ENCODE measurements around the gene BLOC1S1.

Gene BLOC1S1

DNA sequence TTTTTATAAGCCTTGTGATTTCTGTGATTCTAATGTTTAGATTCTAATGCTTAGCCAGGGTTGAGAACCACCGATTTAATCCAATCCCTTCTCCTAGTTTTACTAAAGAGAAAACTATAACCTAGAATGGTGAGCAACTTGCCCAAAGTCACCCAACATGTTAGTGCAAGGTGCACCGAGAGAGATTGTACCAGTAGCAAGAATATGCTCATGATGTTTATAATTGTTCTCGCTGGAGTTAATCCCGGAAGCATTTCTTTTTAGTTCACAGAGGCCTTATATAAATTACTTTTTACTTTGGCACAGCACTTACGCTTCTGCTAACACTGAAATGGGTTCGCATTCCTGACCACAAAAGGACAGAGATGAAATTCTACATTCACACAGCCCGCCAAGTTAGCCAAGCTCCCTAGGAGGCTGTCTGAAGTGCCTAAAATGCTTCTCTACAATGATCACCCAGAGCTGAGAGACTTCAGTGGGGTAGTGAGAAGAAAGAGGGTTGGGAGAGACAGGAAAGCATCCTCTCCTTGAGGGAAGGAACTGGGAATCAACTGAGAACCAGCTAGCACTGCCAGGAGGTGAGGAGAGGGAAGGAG lies 579 bp upstream of the BLOC1S1 start:
- Histone ChIP-seq H2BK5ac (ENCODE audit: low read length) (no peak overlapping the region), H4K91ac (ENCODE audit: low read depth, low read length, poor library complexity) (no peak overlapping the region), H3K4ac (ENCODE audit: low read length) (no peak overlapping the region), H2BK120ac (ENCODE audit: low read depth, low read length) (no peak overlapping the region), H3K27ac (replicated peaks; ENCODE audit: low read length) (no peak overlapping the region), H2AK5ac (ENCODE audit: low read depth, low read length) (no peak overlapping the region), H3K18ac (ENCODE audit: low read length) (no peak overlapping the region), H3K4me1 (ENCODE audit: control insufficient read depth in 2 of 2, insufficient read depth in 1 of 2, low read depth in 1 of 2, low read length in 2 of 2) (peaks cover 26 to 29% of the 10 kb centered on the region in 2 donors), H3K4me3 (ENCODE audit: low read length in 2 of 2) (peak overlapping the region; percentile 79 to 90), H2BK15ac (ENCODE audit: low read length) (no peak overlapping the region), H3K4me2 (ENCODE audit: insufficient read depth, low read length, poor library complexity, severe bottlenecking) (peak overlapping the region; percentile 85), H3K27me3 (ENCODE audit: control insufficient read depth in 3 of 3, insufficient read depth in 3 of 3, low read depth in 1 of 3, low read length in 3 of 3) (peaks cover 0 to 10% (median 0%) of the 10 kb centered on the region in 3 experiments), H2AFZ (ENCODE audit: low read length) (peak overlapping the region; percentile 95), H2BK12ac (ENCODE audit: low read length) (no peak overlapping the region), H3K9ac (ENCODE audit: low read depth, low read length, poor library complexity) (no peak overlapping the region), H3K9me3 (replicated peaks in 1 of 2; ENCODE audit: control insufficient read depth in 2 of 2, insufficient read depth in 1 of 2, low read depth in 1 of 2, low read length in 2 of 2) (no peaks in the 10 kb centered on the region), H3K79me1 (ENCODE audit: low read depth, low read length) (peaks cover 6% of the 10 kb centered on the region), H4K8ac (ENCODE audit: low read depth, low read length) (no peak overlapping the region), H3K14ac (ENCODE audit: low read length) (no peak overlapping the region), H3K36me3 (replicated peaks in 1 of 2; ENCODE audit: control insufficient read depth in 2 of 2, insufficient read depth in 2 of 2, low read length in 2 of 2) (peaks cover under 1 to 14% of the 10 kb centered on the region in 2 donors), H3K23ac (ENCODE audit: low read depth, low read length, poor library complexity) (no peak overlapping the region)
- no peak for DNase-seq (ENCODE audit: low spot score)
- no CpG with 5 or more reads among the region's 7 CpGs for WGBS, 2 donors (ENCODE audit: extremely low coverage in 2 of 2, insufficient read length in 2 of 2, insufficient replicate concordance in 1 of 2)

DNA sequence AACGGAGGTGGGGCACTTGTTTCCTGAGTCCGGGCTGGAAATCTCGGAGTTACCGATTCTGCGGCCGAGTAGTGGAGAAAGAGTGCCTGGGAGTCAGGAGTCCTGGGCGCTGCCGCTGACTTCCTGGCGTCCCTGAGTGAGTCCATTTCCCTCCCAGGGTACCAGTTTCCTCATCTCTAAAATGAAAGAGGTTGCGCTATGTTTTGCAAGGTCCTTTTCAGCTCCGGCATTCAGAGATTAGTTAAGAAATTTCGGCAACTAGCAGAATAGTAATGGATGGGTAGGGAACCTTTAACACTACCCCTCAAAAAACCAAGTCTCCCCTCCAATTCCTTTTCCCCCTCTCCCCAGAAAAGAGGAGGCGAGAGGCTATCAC lies 724 bp downstream of the BLOC1S1 start:
- Histone ChIP-seq H3K4ac (ENCODE audit: low read length) (no peak overlapping the region), H3K4me1 (ENCODE audit: control insufficient read depth in 2 of 2, insufficient read depth in 1 of 2, low read depth in 1 of 2, low read length in 2 of 2) (peaks cover 26 to 29% of the 10 kb centered on the region in 2 donors), H3K18ac (ENCODE audit: low read length) (peak overlapping the region; percentile 86), H2BK15ac (ENCODE audit: low read length) (no peak overlapping the region), H2AFZ (ENCODE audit: low read length) (peak overlapping the region; percentile 95), H2BK12ac (ENCODE audit: low read length) (no peak overlapping the region), H3K4me2 (ENCODE audit: insufficient read depth, low read length, poor library complexity, severe bottlenecking) (peak overlapping the region; percentile 85), H4K91ac (ENCODE audit: low read depth, low read length, poor library complexity) (no peak overlapping the region), H3K36me3 (replicated peaks in 1 of 2; ENCODE audit: control insufficient read depth in 2 of 2, insufficient read depth in 2 of 2, low read length in 2 of 2) (peaks cover 3 to 25% of the 10 kb centered on the region in 2 donors), H2AK5ac (ENCODE audit: low read depth, low read length) (no peak overlapping the region), H3K9ac (ENCODE audit: low read depth, low read length, poor library complexity) (no peak overlapping the region), H3K4me3 (ENCODE audit: low read length in 2 of 2) (peak overlapping the region; percentile 79 to 90), H2BK120ac (ENCODE audit: low read depth, low read length) (no peak overlapping the region), H3K27me3 (ENCODE audit: control insufficient read depth in 3 of 3, insufficient read depth in 3 of 3, low read depth in 1 of 3, low read length in 3 of 3) (peaks cover 0 to 9% (median 0%) of the 10 kb centered on the region in 3 experiments), H2BK5ac (ENCODE audit: low read length) (no peak overlapping the region), H3K27ac (replicated peaks; ENCODE audit: low read length) (peak overlapping the region; percentile 91), H3K79me1 (ENCODE audit: low read depth, low read length) (peaks cover 6% of the 10 kb centered on the region), H3K9me3 (replicated peaks in 1 of 2; ENCODE audit: control insufficient read depth in 2 of 2, insufficient read depth in 1 of 2, low read depth in 1 of 2, low read length in 2 of 2) (no peaks in the 10 kb centered on the region), H3K23ac (ENCODE audit: low read depth, low read length, poor library complexity) (no peak overlapping the region), H3K14ac (ENCODE audit: low read length) (no peak overlapping the region), H4K8ac (ENCODE audit: low read depth, low read length) (no peak overlapping the region)
- DNase-seq (ENCODE audit: low spot score): no peak
- no CpG with 5 or more reads among the region's 13 CpGs for WGBS, 2 donors (ENCODE audit: extremely low coverage in 2 of 2, insufficient read length in 2 of 2, insufficient replicate concordance in 1 of 2)

DNA sequence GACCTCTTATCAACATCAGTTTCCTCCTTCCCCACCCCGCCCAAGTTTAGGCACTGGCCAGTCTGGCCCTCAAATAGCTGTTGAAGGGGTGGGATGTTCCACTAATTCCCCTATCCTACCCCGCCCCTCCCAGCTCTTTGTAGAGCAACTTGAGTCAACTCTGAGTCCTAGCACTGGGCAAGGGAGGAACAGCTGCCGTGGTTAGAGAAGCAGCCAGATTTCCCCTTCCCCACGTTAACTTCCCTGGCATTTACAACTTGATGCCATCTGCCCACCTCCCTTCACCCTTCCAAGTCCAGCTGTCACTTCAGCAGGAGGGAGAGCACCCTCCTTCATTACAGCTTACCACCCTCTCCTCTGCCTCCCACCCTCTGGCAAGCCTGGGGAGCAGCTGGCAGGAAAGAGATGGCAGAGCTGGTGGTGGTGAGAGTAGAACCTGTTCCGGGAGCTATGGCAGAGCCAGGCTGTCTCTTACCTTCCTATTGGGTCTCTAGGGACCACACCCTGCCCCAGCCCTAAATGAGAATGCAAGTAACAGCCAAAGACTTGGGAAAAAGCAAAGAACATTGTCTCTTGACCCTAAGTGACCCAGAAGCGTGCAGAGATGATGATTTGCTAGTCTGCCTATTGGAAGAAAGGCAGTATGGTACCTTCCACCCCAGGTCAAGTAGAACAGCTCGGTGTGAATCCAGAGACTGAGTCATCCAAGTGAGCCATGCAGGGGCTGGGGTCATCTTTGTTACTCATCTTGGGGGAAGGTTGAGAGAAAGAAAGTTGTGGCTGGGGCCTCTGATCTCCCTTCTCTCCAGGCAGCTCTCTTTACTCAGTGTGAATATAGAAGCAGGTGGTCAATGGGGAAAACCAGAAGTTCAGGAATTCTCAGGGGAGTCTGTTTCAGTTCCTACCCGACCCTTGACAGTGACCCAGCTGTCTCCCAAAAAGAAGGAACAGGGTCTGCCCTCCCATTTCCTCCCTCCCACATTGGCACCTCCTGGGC lies 1.5 kb downstream of the BLOC1S1 start:
- H2BK12ac ChIP-seq (ENCODE audit: low read length): no peak overlapping the region
- H3K79me1 ChIP-seq (ENCODE audit: low read depth, low read length): peaks cover 6% of the 10 kb centered on the region
- peak overlapping the region; percentile 13 for H2BK15ac ChIP-seq (ENCODE audit: low read length)
- peaks cover 3 to 25% of the 10 kb centered on the region in 2 donors for H3K36me3 ChIP-seq (replicated peaks in 1 of 2; ENCODE audit: control insufficient read depth in 2 of 2, insufficient read depth in 2 of 2, low read length in 2 of 2)
- no peak overlapping the region for H4K8ac ChIP-seq (ENCODE audit: low read depth, low read length)
- peak overlapping the region; percentile 48 for H2BK5ac ChIP-seq (ENCODE audit: low read length)
- peak overlapping the region; percentile 71 for H3K9ac ChIP-seq (ENCODE audit: low read depth, low read length, poor library complexity)
- peak overlapping the region; percentile 85 for H3K4me2 ChIP-seq (ENCODE audit: insufficient read depth, low read length, poor library complexity, severe bottlenecking)
- peak overlapping the region; percentile 85 for H4K91ac ChIP-seq (ENCODE audit: low read depth, low read length, poor library complexity)
- peak overlapping the region; percentile 18 for H3K23ac ChIP-seq (ENCODE audit: low read depth, low read length, poor library complexity)
- no peak overlapping the region for H3K14ac ChIP-seq (ENCODE audit: low read length)
- peak overlapping the region; percentile 7 for H2BK120ac ChIP-seq (ENCODE audit: low read depth, low read length)
- H2AFZ ChIP-seq (ENCODE audit: low read length): peak overlapping the region; percentile 95
- H3K4me1 ChIP-seq (ENCODE audit: control insufficient read depth in 2 of 2, insufficient read depth in 1 of 2, low read depth in 1 of 2, low read length in 2 of 2): peaks cover 26 to 29% of the 10 kb centered on the region in 2 donors
- no CpG with 5 or more reads among the region's 8 CpGs for WGBS, 2 donors (ENCODE audit: extremely low coverage in 2 of 2, insufficient read length in 2 of 2, insufficient replicate concordance in 1 of 2)
- peaks cover 0 to 2% (median 0%) of the 10 kb centered on the region in 3 experiments for H3K27me3 ChIP-seq (ENCODE audit: control insufficient read depth in 3 of 3, insufficient read depth in 3 of 3, low read depth in 1 of 3, low read length in 3 of 3)
- peak overlapping the region; percentile 5 for H2AK5ac ChIP-seq (ENCODE audit: low read depth, low read length)
- H3K27ac ChIP-seq (replicated peaks; ENCODE audit: low read length): peak overlapping the region; percentile 91
- H3K18ac ChIP-seq (ENCODE audit: low read length): peak overlapping the region; percentile 73
- H3K4ac ChIP-seq (ENCODE audit: low read length): no peak overlapping the region
- no peaks in the 10 kb centered on the region for H3K9me3 ChIP-seq (replicated peaks in 1 of 2; ENCODE audit: control insufficient read depth in 2 of 2, insufficient read depth in 1 of 2, low read depth in 1 of 2, low read length in 2 of 2)
- peak overlapping the region; percentile 79 to 90 for H3K4me3 ChIP-seq (ENCODE audit: low read length in 2 of 2)
- no peak for DNase-seq (ENCODE audit: low spot score)

DNA sequence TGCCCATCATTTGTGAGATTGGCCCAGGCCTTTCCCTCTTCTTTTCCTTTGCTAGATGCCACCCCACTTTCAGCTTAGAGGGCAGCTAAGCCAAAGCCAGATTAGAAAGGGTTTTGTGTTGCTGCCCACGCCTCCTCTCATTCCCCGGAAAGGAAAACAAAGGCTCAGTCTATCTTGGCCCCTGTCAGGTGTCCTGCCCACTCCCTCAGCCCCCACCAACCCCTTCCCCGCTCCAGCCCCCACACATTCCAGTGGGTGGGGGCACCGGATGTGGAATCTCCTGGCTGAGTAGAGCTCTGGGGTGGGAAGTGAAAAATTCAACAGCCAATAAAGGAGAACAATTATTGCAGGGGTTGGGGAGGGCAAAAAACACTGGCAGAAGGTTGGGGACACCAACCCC lies 2.2 kb downstream of the BLOC1S1 start:
- Histone ChIP-seq H2AFZ (ENCODE audit: low read length) (peak overlapping the region; percentile 25), H3K9me3 (replicated peaks in 1 of 2; ENCODE audit: control insufficient read depth in 2 of 2, insufficient read depth in 1 of 2, low read depth in 1 of 2, low read length in 2 of 2) (no peaks in the 10 kb centered on the region), H4K91ac (ENCODE audit: low read depth, low read length, poor library complexity) (no peak overlapping the region), H3K4me2 (ENCODE audit: insufficient read depth, low read length, poor library complexity, severe bottlenecking) (peak overlapping the region; percentile 85), H3K23ac (ENCODE audit: low read depth, low read length, poor library complexity) (no peak overlapping the region), H3K36me3 (replicated peaks in 1 of 2; ENCODE audit: control insufficient read depth in 2 of 2, insufficient read depth in 2 of 2, low read length in 2 of 2) (peaks cover 5 to 30% of the 10 kb centered on the region in 2 donors), H3K4ac (ENCODE audit: low read length) (no peak overlapping the region), H3K27me3 (ENCODE audit: control insufficient read depth in 3 of 3, insufficient read depth in 3 of 3, low read depth in 1 of 3, low read length in 3 of 3) (no peaks in the 10 kb centered on the region), H2BK5ac (ENCODE audit: low read length) (peak overlapping the region; percentile 48), H2BK15ac (ENCODE audit: low read length) (no peak overlapping the region), H3K79me1 (ENCODE audit: low read depth, low read length) (peaks cover 6% of the 10 kb centered on the region), H3K18ac (ENCODE audit: low read length) (peak overlapping the region; percentile 81), H3K4me1 (ENCODE audit: control insufficient read depth in 2 of 2, insufficient read depth in 1 of 2, low read depth in 1 of 2, low read length in 2 of 2) (peaks cover 26 to 29% of the 10 kb centered on the region in 2 donors), H2BK12ac (ENCODE audit: low read length) (no peak overlapping the region), H3K9ac (ENCODE audit: low read depth, low read length, poor library complexity) (peak overlapping the region; percentile 71), H3K27ac (replicated peaks; ENCODE audit: low read length) (peak overlapping the region; percentile 93), H3K14ac (ENCODE audit: low read length) (no peak overlapping the region), H3K4me3 (ENCODE audit: low read length in 2 of 2) (peak overlapping the region in 1 of 2 donors; percentile 79), H2AK5ac (ENCODE audit: low read depth, low read length) (peak overlapping the region; percentile 77), H2BK120ac (ENCODE audit: low read depth, low read length) (peak overlapping the region; percentile 21), H4K8ac (ENCODE audit: low read depth, low read length) (no peak overlapping the region)
- WGBS, 2 donors (ENCODE audit: extremely low coverage in 2 of 2, insufficient read length in 2 of 2, insufficient replicate concordance in 1 of 2): no CpG with 5 or more reads among the region's 4 CpGs
- DNase-seq (ENCODE audit: low spot score): no peak
